Endodermal cell (in vitro differentiated cells): ENCODE measurements around the gene POLR2M. TPM values are rescaled to one million over a fixed set of nuclear protein-coding genes. Genes with fewer than 3 reads are reported as not detected.

Source experiments
- DNase-seq: peaks from one replicate; pipeline ENCODE4 v3.0.0-alpha.2; 2017
- H3K27ac ChIP-seq: 2 replicates; pipeline ENCODE4 v1.5.1; 2013; ENCODE audit warnings: mild to moderate bottlenecking, low read depth, low read length, moderate library complexity
- H3K27me3 ChIP-seq: 2 replicates; pipeline ENCODE4 v1.6.1; 2013; ENCODE audit warnings: mild to moderate bottlenecking, low read length, moderate library complexity; ENCODE audit not compliant: insufficient read depth, control insufficient read depth, poor library complexity, severe bottlenecking
- H3K36me3 ChIP-seq: 2 replicates; pipeline ENCODE4 v1.7.0; 2013; ENCODE audit warnings: mild to moderate bottlenecking, low read length, moderate library complexity; ENCODE audit not compliant: control insufficient read depth, insufficient read depth
- H3K4me1 ChIP-seq: one replicate; pipeline ENCODE4 v1.7.0; 2013; ENCODE audit warnings: low read length; ENCODE audit not compliant: control insufficient read depth, insufficient read depth
- H3K4me3 ChIP-seq: 2 replicates; pipeline ENCODE4 v1.5.1; 2013; ENCODE audit warnings: mild to moderate bottlenecking, low read length, moderate library complexity
- H3K9ac ChIP-seq: 2 replicates; pipeline ENCODE4 v1.6.1; 2013; ENCODE audit warnings: mild to moderate bottlenecking, low read length, moderate library complexity; ENCODE audit not compliant: poor library complexity, severe bottlenecking; ENCODE audit errors: extremely low read depth
- H3K9me3 ChIP-seq: 2 replicates; pipeline ENCODE4 v1.6.1; 2013; ENCODE audit warnings: mild to moderate bottlenecking, low read length, moderate library complexity; ENCODE audit not compliant: control insufficient read depth
- H3K27ac Mint-ChIP-seq: 2 replicates; pipeline ENCODE4 v1.8.0; 2020; ENCODE audit warnings: mixed read lengths
- H3K27me3 Mint-ChIP-seq: 2 replicates; pipeline ENCODE4 v1.8.0; 2021; ENCODE audit warnings: mild to moderate bottlenecking, mixed read lengths; ENCODE audit not compliant: insufficient read depth
- H3K36me3 Mint-ChIP-seq: 2 replicates; pipeline ENCODE4 v1.8.0; 2020; ENCODE audit warnings: low read depth, mixed read lengths
- H3K4me1 Mint-ChIP-seq: 2 replicates; pipeline ENCODE4 v1.8.0; 2020; ENCODE audit warnings: mixed read lengths
- H3K4me3 Mint-ChIP-seq: 2 replicates; pipeline ENCODE4 v1.8.0; 2020; ENCODE audit warnings: mild to moderate bottlenecking, moderate library complexity, mixed read lengths
- H3K9me3 Mint-ChIP-seq: 2 replicates; pipeline ENCODE4 v1.8.0; 2020; ENCODE audit warnings: mild to moderate bottlenecking, mixed read lengths
- WGBS, 2 experiments: methylation state at CpG; one replicate each; pipeline versions ENCODE4 v1.1.5 to v1.1.7; 2013; ENCODE audit warnings: missing lambda C conversion rate in 2 of 2, mixed read lengths in 1 of 2; ENCODE audit not compliant: insufficient coverage in 1 of 2, insufficient read length in 1 of 2; 5-methylcytosine and 5-hydroxymethylcytosine counted together
- total RNA-seq, 2 donors: library from RNA; stranded (reverse); fragmentation: NEBNext Ultra II Directional in 1 of 2; extraction: Animal tissue kit (Norgen Biotek cat#: 25700) in 1 of 2; gene quantifications; 2 replicates in 1 of 2; 3 replicates in 1 of 2; pipeline ENCODE4 v1.2.1, GENCODE V29; 2021
- TF ChIP-seq, protein P1 (sequence below): fragments of 200-600 bp; sonication (generic); conservative IDR thresholded peaks from 2 replicates; pipeline ENCODE4 v1.5.0; 2021; ENCODE audit warnings: antibody characterized with exemption, mild to moderate bottlenecking

POLR2M gene
- total RNA-seq, 2 donors from 2014 or later, result 58.2 to 62.6 TPM

- 93% methylated on average over 3 of the region's 4 CpGs; no CpG with 5 or more reads in 1 of the 2 experiments for WGBS, 2 experiments
- Mint-ChIP-seq H3K27ac (no peak overlapping the region), H3K4me3 (peak overlapping the region; percentile 71), H3K4me1 (peaks cover 12% of the 10 kb centered on the region), H3K9me3 (peaks cover 8% of the 10 kb centered on the region), H3K27me3 (peaks cover 22% of the 10 kb centered on the region), H3K36me3 (peaks cover 36% of the 10 kb centered on the region)
- Histone ChIP-seq H3K4me3 (peak overlapping the region; percentile 95), H3K27ac (no peak overlapping the region), H3K9ac (no peak overlapping the region), H3K36me3 (peaks cover 39% of the 10 kb centered on the region), H3K4me1 (no peaks in the 10 kb centered on the region), H3K9me3 (peaks cover 6% of the 10 kb centered on the region), H3K27me3 (peaks cover 13% of the 10 kb centered on the region)
- no peak for DNase-seq
- TF ChIP-seq, protein P1, sequence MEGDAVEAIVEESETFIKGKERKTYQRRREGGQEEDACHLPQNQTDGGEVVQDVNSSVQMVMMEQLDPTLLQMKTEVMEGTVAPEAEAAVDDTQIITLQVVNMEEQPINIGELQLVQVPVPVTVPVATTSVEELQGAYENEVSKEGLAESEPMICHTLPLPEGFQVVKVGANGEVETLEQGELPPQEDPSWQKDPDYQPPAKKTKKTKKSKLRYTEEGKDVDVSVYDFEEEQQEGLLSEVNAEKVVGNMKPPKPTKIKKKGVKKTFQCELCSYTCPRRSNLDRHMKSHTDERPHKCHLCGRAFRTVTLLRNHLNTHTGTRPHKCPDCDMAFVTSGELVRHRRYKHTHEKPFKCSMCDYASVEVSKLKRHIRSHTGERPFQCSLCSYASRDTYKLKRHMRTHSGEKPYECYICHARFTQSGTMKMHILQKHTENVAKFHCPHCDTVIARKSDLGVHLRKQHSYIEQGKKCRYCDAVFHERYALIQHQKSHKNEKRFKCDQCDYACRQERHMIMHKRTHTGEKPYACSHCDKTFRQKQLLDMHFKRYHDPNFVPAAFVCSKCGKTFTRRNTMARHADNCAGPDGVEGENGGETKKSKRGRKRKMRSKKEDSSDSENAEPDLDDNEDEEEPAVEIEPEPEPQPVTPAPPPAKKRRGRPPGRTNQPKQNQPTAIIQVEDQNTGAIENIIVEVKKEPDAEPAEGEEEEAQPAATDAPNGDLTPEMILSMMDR, result no peak
Observed at GRCh38 chr15:57708047-57708446, 1.5 kb downstream of the POLR2M start.

GRCh38 chr15:57718309-57718708 is 11.8 kb downstream of the POLR2M start:
- Mint-ChIP-seq H3K9me3 (no peaks in the 10 kb centered on the region), H3K4me3 (no peak overlapping the region), H3K27me3 (no peaks in the 10 kb centered on the region), H3K4me1 (no peaks in the 10 kb centered on the region), H3K27ac (no peak overlapping the region), H3K36me3 (peaks cover 48% of the 10 kb centered on the region)
- Histone ChIP-seq H3K9me3 (no peaks in the 10 kb centered on the region), H3K36me3 (peaks cover 46% of the 10 kb centered on the region), H3K27me3 (no peaks in the 10 kb centered on the region), H3K9ac (no peak overlapping the region), H3K4me3 (no peak overlapping the region), H3K27ac (no peak overlapping the region), H3K4me1 (no peaks in the 10 kb centered on the region)
- 88 to 95% methylated on average over 1 to 2 of the region's 2 CpGs for WGBS, 2 experiments
- no peak for DNase-seq
- TF ChIP-seq, protein P1, result no peak

DNA sequence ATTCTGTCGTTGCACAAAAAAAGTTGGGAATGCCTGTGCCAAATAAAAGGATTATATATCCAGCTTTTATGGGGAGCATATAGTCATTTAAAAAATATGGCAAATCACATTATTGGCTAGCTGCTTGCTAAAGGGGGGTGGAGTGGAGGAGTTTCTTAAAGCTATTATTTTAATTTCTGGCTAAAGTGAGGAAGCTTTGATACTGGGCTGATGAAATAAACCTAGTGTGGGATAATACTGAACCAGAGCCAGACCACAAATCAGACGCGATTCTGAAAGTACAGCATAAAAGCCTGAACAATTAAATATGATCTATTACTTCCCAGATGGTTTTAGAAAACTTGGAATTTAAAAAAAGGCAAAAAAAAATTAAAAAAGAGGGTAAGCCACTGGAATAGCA is 14.4 kb downstream of the POLR2M start:
- H3K27me3 ChIP-seq, result no peaks in the 10 kb centered on the region
- H3K4me3 ChIP-seq, result no peak overlapping the region
- no peak overlapping the region for H3K27ac ChIP-seq
- no peak overlapping the region for H3K4me3 Mint-ChIP-seq
- H3K9me3 Mint-ChIP-seq, result peaks cover 2% of the 10 kb centered on the region
- TF ChIP-seq, protein P1, result no peak
- H3K9me3 ChIP-seq, result no peaks in the 10 kb centered on the region
- H3K4me1 Mint-ChIP-seq, result no peaks in the 10 kb centered on the region
- no peaks in the 10 kb centered on the region for H3K27me3 Mint-ChIP-seq
- no peak overlapping the region for H3K27ac Mint-ChIP-seq
- 97 to 100% methylated on average over 3 of the region's 3 CpGs for WGBS, 2 experiments
- no peak for DNase-seq
- peaks cover 36% of the 10 kb centered on the region for H3K36me3 Mint-ChIP-seq
- no peak overlapping the region for H3K9ac ChIP-seq
- H3K4me1 ChIP-seq, result no peaks in the 10 kb centered on the region
- H3K36me3 ChIP-seq, result peaks cover 31% of the 10 kb centered on the region
